K562 (cell line): Measurements from ENCODE around the gene PPP2R5A. TPM values are rescaled to one million over a fixed set of nuclear protein-coding genes. Genes with fewer than 3 reads are reported as not detected.

Source experiments
- CEBPB ChIP-seq: fragments of 450-650 bp; IDR thresholded peaks from 2 replicates; pipeline ENCODE4 v1.6.1; 2016; ENCODE audit warnings: missing genetic modification characterization, missing compliant biosample characterization
- GATAD2A ChIP-seq: fragments of 450-650 bp; IDR thresholded peaks from 2 replicates; pipeline ENCODE4 v1.6.1; 2017
- MLLT1 ChIP-seq, 2 experiments: fragments of 450-650 bp; IDR thresholded peaks; 2 replicates each; pipeline ENCODE4 v1.6.1; 2016
- NFE2 ChIP-seq: IDR thresholded peaks from 2 replicates; pipeline ENCODE4 v1.6.1; 2014; ENCODE audit warnings: antibody characterized with exemption, low read depth
- ZNF778 ChIP-seq: fragments of 450-650 bp; formaldehyde crosslinking; IDR thresholded peaks from 2 replicates; pipeline ENCODE4 v1.4.0; 2020; ENCODE audit warnings: mild to moderate bottlenecking, moderate library complexity
- polyA plus RNA-seq, 8 experiments: library from polyadenylated mRNA; depleted of rRNA in 4 of 8; stranded (reverse) in 5 of 8; unstranded in 3 of 8; fragments of >200 nt; fragmentation: Nextera tagmentation in 2 of 8; fragmentation: Illumina TruSeq in 1 of 8; extraction: Ambion mirVana in 2 of 8; extraction: Trizol in 1 of 8; gene quantifications; 2 replicates each; pipeline versions ENCODE4 v1.2.1 to v1.2.3, GENCODE V29; 2011 to 2014; ENCODE audit warnings: inconsistent platforms in 1 of 8, missing spikeins in 1 of 8
- total RNA-seq, 7 experiments: library from RNA; depleted of rRNA in 6 of 7; stranded (reverse); fragments of >200 nt in 6 of 7; fragmentation: Illumina TruSeq in 2 of 7; extraction: Trizol in 2 of 7; gene quantifications; 2 replicates each; pipeline versions ENCODE4 v1.2.1 to v1.2.3, GENCODE V29; 2011 to 2021; ENCODE audit warnings: low replicate concordance in 1 of 7
- TF ChIP-seq, protein P1 (sequence below): IDR thresholded peaks from 2 replicates; pipeline ENCODE4 v1.6.1; 2012; ENCODE audit warnings: low read depth, low read length, improper control_type of control experiment, borderline replicate concordance
- TF ChIP-seq, protein P2 (sequence below), 2 experiments: fragments of 450-650 bp in 1 of 2; sonication (generic) in 1 of 2; formaldehyde crosslinking; conservative IDR thresholded peaks; 2 replicates each; pipeline versions ENCODE4 v1.4.0 to v1.8.1; 2020 to 2022; ENCODE audit warnings: mild to moderate bottlenecking in 1 of 2, missing genetic modification reagents in 1 of 2

The PPP2R5A gene
- total and polyA plus RNA-seq, 9 of the 15 experiments (the other 6 are each of a cell fraction or from before 2014, with no cell fraction given), result 26.9 to 106 (median 64.3) TPM

DNA sequence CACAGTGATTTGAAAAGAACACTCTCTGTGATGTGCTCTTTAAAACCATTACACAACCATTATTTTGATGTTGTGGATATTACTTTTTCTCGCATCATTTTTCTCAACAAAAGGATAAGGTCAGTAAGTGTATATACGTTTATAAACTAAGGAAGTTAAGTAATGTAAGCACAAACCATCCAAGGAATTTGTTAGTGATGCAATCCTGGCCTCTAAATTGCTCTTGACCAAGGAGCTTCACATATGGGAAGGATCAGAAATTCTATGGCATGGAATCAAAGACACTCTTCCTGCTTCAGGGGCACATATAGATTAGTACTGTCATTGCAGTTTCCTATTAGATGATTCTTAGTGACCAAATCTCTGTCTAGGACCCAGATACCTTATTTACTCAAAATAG, 3.6 kb upstream of the PPP2R5A start (continued):
- TF ChIP-seq, protein P1, sequence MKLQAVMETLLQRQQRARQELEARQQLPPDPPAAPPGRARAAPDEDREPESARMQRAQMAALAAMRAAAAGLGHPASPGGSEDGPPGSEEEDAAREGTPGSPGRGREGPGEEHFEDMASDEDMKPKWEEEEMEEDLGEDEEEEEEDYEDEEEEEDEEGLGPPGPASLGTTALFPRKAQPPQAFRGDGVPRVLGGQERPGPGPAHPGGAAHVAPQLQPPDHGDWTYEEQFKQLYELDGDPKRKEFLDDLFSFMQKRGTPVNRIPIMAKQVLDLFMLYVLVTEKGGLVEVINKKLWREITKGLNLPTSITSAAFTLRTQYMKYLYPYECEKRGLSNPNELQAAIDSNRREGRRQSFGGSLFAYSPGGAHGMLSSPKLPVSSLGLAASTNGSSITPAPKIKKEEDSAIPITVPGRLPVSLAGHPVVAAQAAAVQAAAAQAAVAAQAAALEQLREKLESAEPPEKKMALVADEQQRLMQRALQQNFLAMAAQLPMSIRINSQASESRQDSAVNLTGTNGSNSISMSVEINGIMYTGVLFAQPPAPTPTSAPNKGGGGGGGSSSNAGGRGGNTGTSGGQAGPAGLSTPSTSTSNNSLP, result no peak
- TF ChIP-seq, protein P2, sequence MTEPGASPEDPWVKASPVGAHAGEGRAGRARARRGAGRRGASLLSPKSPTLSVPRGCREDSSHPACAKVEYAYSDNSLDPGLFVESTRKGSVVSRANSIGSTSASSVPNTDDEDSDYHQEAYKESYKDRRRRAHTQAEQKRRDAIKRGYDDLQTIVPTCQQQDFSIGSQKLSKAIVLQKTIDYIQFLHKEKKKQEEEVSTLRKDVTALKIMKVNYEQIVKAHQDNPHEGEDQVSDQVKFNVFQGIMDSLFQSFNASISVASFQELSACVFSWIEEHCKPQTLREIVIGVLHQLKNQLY (CRISPR knock-in tag; conservative IDR thresholded peaks at IDR 0.05), result no peak
- TF ChIP-seq CEBPB (tag) (peak; percentile 63), MLLT1 (IDR thresholded peaks at IDR 0.05) (no peak), GATAD2A (no peak), NFE2 (no peak), ZNF778 (CRISPR knock-in tag) (no peak)
